ENCODE measurements around the gene SEZ6L.
A peak's percentile ranks its signal among the peaks of the same experiment; 100 is the strongest.

- TF ChIP-seq POLR2AphosphoS5 (IDR thresholded peaks at IDR 0.05) (no peak), CTCF (IDR thresholded peaks at IDR 0.05) (peak; percentile 59 to 86 (median 70)), POLR2A (IDR thresholded peaks at IDR 0.05) (no peak), EP300 (IDR thresholded peaks at IDR 0.05; ENCODE audit: low read depth) (no peak)
These were observed 198.4 kb downstream of the SEZ6L start for GRCh38 chr22:26367402-26368245.

Data from transverse colon (tissue), 4 donors.